ENCODE data around the gene PLCB4.

PLCB4 gene

DNA sequence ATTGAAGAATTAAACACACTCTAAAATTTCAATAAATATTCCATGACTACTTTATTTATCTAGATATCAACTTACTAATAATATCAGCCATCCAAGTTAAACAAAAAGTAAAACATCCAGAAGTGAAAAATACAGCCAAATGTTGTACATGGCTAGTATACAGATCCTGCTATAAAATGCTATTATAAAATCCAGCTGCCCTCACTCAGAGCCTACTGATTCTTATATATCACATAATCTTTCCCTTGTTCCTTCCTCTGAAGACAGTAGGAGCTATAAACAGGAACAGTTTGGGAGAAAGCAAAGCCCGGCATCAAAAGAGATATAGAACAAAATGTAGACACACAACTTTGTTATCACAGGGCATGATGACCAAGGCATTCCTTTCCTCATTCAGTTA is 212.9 kb downstream of the PLCB4 start:
- no peak for DNase-seq

GRCh38 chr20:9285617-9286016 is 216.7 kb downstream of the PLCB4 start:
- DNase-seq = no peak

DNA sequence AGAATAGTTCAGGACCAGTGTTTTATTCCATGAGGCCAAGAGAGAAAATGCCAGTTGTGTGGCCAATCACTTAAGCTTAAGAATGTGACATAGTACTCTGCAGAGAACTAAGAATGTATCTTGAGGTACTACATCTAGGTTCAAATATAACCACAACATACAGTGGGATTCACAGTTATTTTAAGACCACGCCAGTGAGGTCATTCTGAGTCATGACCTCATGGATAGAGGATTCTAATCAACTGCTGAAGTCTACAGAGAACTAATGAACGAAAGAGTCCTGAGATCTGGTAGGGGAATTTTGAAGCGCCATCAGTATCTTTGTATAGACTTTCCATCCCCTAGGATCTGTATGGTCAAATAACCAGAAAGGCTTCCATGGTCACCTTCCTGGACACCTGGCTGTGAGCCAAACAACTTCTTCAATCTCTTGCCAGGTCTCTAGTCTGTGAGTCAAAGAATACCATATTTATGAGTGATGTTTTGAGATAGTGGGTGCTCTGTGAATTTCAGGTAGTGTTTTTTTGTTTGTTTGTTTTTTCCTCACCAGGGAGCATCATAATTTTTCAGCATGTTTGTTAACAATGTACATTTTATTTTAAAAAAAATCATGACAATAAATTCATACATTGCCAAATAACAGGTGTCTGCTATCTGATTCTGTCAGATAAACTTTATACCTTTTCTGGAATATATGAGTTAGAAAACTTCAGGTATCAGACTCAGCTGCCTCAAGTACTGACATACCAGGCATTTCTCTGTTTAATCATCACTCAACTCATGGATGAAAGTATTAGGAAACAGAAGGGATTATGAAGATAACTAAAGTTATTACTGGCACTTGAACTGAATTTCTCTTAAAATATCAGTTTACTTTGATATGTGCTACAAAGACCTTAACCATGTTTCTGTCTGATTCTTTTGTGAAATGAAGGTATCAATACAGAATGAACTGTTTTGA is 217.9 kb downstream of the PLCB4 start:
- DNase-seq = no peak

GRCh38 chr20:9287826-9288225 is 218.9 kb downstream of the PLCB4 start:
- no peak for DNase-seq

DNA sequence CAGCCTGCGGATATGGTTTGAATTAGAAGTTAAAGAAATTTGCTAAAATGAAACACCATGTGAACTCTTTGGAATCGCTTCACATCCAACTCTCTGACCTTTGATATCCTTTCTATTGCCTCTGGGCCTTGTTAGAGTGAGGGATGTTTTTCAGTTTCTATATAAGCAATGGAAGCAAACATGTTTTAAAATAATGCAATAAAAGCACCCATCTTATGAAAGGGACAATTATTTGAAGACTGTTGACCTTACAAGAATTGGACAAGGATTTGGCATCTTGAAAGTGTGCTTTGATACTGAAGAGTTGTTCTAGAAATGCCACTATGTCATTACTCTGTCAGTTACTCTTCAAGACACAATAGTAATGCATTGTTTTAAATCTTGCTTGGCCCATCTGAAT is 221.4 kb downstream of the PLCB4 start:
- no peak for DNase-seq

GRCh38 chr20:9293145-9293544 is 224.3 kb downstream of the PLCB4 start:
- DNase-seq = no peak

DNA sequence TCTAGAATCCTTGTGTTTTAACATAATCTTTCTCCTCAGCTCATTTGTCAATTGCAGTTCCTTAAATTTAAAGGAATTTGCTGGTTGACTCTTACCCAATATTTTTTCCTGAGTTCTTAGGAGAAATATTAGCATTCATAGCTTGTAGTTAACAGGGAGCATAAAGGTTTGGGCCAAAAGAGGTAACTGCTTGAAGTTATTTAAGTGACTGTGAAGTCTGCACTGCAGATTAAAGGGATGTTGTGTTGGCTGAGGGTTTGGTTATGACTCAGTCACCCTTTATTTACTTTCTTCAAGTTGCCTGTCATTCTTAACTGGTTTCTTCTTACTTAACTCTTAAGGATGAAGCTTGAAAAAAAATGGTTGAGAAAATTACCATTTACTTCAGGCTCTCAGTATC is 225.2 kb downstream of the PLCB4 start:
- DNase-seq = no peak

- DNase-seq = no peak
Measured at GRCh38 chr20:9298906-9299305, 230.0 kb downstream of the PLCB4 start.

- no peak for DNase-seq
Measured at GRCh38 chr20:9300080-9300479, 231.2 kb downstream of the PLCB4 start.

DNA sequence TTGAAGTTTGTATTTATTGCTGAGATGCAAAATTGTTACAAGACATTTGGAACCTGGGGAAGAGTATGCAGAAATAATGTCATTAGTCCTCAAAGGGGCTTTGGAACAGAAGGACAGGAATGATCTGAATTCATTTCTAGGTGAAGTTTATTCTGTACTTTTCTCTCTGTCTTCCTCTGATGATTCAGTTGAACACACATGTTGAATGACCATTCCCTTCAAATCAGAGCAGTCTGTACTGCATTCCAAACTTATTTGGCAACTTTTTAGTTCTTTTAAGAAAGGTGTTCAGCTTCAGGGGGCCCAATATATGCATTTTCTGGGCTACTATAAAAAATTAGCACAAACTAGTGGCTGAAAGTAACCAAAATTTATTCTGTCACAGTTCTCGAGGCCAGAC is 231.6 kb downstream of the PLCB4 start:
- no peak for DNase-seq

DNA sequence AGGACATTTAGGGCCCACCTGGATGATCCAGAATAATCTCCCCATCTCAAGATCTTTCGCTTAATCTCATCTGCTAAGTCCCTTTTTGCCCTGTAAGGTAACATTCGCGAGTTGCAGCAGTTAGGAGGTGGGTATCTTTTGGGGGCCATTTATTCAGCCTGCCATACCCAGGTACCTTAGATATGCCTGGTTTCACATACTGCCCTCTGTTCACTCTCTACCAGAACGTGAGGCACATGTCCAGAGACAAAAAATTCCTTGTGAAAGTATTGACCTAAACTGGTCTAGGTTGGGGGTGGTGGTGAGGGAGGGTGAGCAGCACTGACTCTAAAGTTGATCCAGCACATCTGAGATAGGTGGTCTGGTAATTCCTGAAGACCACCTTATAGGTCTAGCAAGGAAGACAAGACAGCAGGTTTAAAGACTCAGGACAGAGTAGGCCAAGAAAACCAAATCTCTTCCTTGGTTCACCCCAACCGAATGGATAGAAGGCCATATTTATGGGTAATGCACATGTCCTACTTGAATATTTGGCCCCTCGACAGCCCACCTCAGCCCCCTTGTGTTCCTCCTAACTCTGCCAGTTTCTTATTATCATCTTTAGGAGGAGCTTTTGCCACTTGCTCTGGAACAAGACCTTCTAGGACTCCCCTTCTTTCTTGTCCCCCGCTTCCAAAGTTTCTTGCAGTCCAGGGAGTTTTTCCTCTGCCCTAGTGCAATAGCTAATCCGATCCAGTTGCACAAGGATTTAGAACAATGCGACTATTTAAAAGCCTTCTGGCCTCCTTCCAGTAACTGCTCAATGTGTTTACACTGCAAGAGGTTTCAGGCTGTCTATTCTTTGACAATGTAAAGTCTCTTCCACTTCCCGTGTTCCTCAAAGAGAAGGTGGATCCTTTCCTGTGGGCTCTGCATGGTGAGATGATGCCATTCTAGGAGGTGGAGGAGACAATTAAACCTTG is 232.5 kb downstream of the PLCB4 start:
- peak; percentile 37 for DNase-seq

DNA sequence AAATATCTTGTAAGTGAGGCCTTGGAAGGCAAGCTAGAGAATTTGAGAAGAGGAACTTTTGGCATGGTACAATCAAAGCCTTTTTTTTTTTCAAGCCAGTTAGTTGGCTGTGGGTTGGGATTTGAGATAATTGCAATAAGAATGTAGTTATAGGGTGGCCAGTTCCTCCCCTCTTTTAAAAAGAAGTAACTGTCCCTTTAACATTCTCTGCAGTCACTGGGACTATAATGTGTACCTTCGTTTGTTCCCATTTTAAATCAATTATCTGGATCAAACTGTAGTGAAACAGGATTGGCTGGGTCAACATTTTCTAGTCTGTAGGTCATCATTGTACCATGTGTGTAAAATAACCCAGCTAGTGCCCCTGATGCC is 233.2 kb downstream of the PLCB4 start:
- no peak for DNase-seq

- DNase-seq = no peak
Measured at GRCh38 chr20:9306521-9306920, 237.6 kb downstream of the PLCB4 start.

GRCh38 chr20:9308056-9308455 is 239.2 kb downstream of the PLCB4 start:
- no peak for DNase-seq

- no peak for DNase-seq
Measured at GRCh38 chr20:9311132-9311531, 242.2 kb downstream of the PLCB4 start.

DNA sequence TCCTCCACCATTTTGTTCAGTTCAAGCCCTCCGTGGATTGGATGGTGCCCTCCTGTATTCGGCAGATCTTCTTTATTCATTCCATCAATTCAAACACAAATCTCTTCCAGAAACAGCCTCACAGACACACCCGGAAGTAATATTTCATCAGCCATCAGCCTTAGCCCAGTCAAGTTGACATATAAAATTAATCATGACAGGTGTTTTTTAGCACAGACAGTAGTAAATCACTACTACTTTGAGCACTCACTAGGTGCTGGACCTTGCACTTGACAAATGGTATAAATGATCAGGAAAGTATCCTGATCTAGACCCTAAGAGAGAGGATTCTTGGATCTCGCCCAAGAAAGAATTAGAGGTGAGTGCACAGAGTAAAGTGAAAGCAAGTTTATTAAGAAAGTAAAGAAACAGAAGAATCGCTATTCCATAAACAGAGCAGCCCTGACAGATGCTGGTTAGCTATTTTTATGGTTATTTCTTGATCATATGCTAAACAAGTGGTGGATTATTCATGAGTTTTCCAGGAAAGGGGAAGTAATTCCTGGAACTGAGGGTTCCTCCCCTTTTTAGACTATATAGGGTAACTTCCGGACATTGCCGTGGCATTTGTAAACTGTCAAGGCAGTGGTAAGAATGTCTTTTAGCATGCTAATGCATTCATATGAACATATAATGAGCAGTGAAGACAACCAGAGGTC is 250.9 kb downstream of the PLCB4 start:
- no peak for DNase-seq

- no peak for DNase-seq
Measured at GRCh38 chr20:9321007-9321406, 252.1 kb downstream of the PLCB4 start.

DNA sequence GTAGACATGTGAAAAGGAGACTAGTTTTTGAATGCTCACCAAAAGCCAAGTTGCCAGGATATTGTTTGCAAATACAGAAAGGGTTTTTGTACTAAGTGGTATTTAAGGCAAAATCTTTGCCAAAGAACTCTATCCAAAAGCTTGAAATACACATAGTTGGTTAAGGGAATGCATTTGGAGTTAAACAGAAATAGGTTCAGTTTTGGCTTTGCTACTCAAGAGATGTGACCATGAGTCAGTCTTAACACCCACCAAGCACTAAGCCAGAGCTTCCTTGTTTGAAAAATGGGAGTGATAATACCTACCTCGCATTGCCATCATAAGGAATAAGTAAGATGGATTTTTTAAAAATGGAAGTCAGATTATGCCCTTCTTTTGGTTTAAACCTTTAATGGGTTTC is 253.8 kb downstream of the PLCB4 start:
- DNase-seq = no peak

DNA sequence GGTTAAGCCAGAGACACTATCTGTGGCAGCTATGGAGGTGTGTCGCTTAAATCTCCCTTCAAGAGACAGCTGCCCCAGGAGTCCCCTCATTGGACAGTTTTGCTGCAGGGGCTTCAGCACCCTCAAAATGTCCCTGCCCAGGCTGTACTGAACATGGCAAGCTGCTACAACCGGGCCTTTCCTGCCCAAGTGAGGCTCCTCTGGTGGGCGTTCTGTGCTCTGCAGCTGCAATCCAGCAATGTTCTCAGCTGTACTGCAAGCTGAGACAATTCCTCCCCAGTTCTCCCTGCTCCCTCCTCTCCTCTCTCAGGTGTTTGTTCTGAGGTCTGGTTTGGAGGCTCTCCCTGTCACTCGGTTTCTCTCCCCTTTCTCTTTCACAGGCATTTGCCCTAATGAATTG is 254.7 kb downstream of the PLCB4 start:
- no peak for DNase-seq

DNA sequence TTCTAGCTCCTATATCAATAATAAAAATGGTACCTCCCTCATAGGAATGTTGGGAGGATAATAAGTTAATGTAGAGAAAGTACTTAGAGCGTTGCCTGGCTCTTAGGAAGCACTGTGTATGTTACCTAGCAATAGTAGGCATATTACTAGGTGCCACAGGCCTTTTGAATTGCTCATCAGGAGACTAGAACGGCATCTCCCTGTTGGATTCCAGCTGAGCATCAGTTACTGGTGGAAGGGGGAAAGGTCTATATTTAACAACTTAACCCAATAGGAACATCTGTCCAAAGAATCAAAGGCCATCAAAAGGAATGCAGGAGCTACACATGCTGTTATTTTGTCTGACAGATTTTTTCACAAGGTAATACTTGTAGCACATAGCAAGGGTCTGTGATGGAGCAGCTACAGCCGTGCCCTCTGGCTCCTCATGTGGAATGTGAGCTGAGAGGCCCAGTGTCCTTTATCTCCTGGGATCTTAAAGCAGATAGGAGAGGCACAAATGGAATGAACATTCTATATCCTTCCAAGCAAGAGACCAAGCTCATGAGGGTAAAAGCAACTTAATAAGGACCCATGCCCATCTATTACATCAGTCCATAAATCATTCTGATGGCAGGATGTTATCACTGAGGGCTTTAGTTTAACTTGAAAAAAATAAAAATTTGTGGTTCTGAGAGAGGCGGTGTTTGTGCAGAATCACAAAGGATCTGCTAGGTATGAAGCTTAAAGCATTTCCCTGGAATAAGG is 260.6 kb downstream of the PLCB4 start:
- DNase-seq = no peak

- DNase-seq = no peak
Measured at GRCh38 chr20:9330151-9330550, 261.3 kb downstream of the PLCB4 start.

GRCh38 chr20:9331707-9332435 is 263.0 kb downstream of the PLCB4 start:
- no peak for DNase-seq
